Lower leg skin (tissue), 3 donors: ENCODE measurements around the gene CACNA2D4.

Experiments used
- POLR2A ChIP-seq, 2 donors: fragments of 450-650 bp; IDR thresholded peaks; one replicate each; pipeline ENCODE4 v1.6.1; 2016 to 2017; ENCODE audit warnings: antibody characterized with exemption in 2 of 2, mild to moderate bottlenecking in 1 of 2, moderate library complexity in 1 of 2
- TF ChIP-seq, protein P1 (sequence below), 3 donors: fragments of 450-650 bp; IDR thresholded peaks; one replicate each; pipeline ENCODE4 v1.5.1; 2016; ENCODE audit warnings: antibody characterized with exemption in 3 of 3, mild to moderate bottlenecking in 3 of 3, moderate library complexity in 2 of 3

DNA sequence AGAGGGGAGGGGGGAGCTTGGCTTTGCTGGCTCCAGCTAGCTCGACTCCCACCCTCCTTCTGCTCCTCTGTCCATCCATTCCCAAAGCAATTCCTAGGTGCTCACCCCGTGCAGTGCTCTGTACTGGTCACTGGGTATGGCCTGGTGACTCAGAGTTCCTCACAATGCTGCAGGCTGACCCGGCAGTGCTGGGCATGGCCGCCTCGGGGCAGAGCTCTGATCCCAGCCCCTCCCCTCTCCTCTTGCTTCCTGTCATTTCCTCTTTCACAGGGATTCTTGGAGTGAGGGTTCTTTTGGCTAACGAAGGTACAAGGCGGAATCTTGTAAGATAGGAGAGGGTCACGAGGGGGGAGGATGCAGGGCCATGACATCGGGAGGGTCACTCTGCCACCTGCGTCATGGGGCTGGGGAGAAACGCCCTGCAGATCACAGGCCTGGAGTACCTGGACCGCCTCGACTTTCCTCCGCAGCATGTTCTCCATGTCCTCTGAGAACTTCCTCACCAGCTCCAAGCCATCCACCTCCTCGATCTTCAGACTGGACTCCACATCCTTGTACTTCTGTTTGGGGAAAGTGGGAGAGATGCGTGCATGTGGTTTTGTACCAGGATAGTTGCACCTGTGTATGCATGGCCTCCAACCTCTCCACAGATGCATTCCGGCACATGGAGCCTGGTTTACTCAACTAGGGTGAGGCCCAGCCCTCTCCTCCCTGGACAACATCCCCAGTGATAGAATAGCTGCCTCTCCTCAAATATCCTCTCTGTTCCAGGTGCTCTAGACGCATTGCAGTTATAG, 5.7 kb downstream of the CACNA2D4 start:
- TF ChIP-seq, protein P1, sequence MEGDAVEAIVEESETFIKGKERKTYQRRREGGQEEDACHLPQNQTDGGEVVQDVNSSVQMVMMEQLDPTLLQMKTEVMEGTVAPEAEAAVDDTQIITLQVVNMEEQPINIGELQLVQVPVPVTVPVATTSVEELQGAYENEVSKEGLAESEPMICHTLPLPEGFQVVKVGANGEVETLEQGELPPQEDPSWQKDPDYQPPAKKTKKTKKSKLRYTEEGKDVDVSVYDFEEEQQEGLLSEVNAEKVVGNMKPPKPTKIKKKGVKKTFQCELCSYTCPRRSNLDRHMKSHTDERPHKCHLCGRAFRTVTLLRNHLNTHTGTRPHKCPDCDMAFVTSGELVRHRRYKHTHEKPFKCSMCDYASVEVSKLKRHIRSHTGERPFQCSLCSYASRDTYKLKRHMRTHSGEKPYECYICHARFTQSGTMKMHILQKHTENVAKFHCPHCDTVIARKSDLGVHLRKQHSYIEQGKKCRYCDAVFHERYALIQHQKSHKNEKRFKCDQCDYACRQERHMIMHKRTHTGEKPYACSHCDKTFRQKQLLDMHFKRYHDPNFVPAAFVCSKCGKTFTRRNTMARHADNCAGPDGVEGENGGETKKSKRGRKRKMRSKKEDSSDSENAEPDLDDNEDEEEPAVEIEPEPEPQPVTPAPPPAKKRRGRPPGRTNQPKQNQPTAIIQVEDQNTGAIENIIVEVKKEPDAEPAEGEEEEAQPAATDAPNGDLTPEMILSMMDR (IDR thresholded peaks at IDR 0.05), result no peak
- no peak for TF ChIP-seq POLR2A (IDR thresholded peaks at IDR 0.05)
